ENCODE results near the gene ABHD16B.
"Not testable (repeated sequence)": the region's sequence is repeated elsewhere in the genome, so short reads cannot be mapped to it uniquely, and the experiment has no call there.

ABHD16B gene

DNA sequence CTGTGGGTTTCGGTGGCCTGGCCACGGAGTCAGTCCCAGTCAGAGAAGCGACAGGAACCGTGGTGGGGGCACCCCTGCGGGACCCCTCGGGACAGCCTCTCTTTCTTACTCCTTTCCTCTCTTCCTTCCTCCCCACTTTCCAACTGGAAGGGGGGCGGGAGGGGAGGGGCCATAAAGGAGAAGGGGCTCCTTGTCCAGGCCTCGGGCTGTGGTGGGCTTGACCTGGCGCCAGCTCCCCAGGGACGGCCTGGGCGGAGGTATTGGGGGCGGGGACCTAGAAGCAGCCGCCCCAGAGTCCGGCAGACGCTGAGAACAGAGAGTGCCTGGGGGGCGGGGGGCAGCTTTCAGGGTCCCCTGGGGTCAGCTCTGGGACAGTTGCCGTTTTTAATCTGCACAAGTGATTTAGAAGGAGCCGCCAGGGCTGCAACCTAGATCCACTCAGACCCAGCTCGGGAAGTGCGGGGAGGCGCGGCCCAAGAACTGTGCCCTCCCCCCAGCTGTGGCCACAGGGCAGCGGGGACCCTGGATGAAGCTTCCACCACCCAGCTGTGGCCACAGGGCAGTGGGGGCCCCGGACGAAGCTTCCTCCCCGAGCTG lies 6.4 kb upstream of the ABHD16B start:
- DNase-seq (ENCODE audit: low read depth in 4 of 4, low spot score in 1 of 4): no peak

DNA sequence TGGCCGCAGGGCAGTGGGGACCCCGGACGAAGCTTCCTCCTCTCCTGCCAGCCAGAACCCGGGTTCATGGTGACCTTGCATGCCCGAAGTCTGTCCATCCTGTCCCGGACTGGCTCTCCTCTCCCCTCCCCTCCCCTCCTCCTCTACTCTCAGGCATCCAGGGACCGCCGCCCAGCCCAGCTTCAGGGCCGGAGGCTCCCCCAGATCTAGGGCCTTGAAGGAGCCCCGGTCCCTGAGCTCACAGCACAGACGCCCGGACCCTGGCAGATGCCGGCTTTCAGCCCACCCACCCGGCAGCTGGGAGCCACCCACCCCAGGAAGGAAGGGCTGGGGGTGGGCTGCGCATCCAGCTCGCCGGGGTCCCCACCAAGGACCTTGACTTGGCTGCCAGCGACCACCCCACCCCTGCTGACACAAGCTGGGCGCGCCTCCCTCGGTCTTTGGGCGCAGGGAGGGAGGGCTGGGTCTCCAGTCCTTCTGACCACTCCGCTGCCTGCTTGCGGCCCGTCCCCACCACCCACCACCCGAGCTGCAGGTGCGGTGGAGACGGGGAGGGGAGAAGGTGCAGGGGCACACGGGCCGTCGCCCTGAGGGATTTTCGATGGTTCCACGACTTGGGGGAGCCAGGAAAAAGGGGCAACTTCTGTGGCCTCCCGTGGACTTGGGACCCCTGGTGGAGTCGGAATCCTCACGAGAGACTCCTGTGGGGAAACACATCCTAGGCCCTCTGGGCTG lies 5.8 kb upstream of the ABHD16B start:
- DNase-seq (ENCODE audit: low read depth in 4 of 4, low spot score in 1 of 4): no peak

DNA sequence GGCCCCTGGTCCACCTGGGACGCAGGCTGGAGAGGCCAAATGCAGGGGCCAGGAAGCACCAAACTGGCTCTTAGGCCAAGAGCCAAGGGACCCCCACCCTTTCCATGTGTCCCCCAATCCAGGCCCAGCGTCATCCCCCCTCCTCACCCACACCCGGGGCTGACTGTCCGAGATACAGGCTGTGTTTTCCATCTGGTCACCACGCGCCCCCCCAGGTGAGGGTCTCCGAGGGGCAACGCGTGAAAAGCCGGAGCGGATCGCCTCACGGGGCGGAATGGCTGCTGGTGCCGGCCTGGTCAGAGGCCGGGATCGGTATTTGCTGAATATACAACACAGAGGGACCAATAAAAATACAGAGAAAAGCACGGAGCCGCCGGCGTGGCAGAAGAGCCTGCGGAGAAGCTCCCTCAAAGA lies 5.2 kb upstream of the ABHD16B start:
- no peak for DNase-seq (ENCODE audit: low read depth in 4 of 4, low spot score in 1 of 4)

DNA sequence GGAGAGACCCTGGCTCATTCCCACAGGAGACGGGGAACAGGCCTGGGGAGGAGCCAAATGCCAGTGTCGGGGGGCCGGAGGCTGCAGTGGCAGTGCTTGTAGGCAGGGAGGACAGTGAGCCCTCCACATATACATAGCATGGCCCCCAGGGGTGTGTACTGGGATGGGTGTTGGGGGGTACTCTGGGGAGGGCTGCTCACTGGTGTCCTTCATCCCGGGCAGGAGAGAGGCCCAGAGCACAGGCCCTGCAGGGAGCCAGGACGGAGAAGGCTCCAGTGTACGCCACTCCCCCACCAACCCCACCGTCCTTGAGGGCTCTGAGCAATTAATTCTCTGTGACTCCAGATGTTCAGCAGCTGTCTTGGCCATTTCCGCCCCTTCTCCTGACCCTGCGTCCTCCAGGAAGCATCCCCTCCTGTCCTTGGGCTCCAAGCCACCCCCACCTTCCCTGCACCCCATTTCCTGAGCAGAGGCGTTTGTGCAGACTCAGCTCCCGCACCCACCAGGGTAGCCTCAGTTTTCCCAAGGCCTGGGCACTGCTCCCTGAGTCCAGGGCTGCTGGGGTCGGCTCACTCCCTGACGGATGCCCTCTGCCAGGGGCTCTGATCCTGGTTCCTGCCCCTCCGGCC lies 3.4 kb upstream of the ABHD16B start:
- DNase-seq (ENCODE audit: low read depth in 4 of 4, low spot score in 1 of 4): no peak

DNA sequence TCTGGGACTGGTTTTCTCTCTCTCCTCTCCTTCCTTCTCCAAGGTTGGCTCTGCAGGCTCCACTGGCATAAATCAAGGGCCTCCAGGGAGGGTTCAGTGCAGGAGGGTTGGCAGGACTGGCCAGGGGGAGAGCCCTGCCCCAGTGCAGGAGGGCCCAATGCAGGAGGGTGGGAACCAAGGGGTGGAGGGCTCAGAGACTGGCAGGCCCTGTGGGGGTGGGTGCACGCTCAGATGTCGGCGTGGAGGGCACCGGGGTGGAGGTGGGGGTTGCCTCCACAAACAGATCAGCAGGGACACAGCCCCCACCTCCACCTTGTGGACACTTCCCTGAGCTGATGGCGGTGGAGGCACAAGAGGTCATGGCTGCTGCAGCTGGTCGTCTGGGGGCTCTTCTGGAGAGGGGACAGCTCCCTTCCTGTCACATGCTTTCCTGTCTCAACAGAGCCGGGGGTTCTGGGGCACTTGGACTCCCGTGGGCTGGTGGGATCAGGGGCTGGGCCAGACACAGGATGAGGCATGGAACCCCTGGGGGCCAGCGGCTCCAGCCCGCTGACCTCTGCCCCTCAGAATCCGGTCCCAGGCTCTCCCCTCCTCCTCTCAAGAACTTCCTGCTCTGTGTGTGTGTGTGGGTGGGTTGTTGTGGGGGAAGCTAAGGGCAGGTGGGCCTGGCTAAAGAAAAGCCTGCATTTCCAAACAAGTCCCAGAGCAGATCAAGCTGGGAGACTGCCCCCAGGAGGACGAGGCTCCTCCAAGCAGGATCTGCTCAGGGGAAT lies 2.7 kb upstream of the ABHD16B start:
- no peak for DNase-seq (ENCODE audit: low read depth in 4 of 4, low spot score in 1 of 4)

DNA sequence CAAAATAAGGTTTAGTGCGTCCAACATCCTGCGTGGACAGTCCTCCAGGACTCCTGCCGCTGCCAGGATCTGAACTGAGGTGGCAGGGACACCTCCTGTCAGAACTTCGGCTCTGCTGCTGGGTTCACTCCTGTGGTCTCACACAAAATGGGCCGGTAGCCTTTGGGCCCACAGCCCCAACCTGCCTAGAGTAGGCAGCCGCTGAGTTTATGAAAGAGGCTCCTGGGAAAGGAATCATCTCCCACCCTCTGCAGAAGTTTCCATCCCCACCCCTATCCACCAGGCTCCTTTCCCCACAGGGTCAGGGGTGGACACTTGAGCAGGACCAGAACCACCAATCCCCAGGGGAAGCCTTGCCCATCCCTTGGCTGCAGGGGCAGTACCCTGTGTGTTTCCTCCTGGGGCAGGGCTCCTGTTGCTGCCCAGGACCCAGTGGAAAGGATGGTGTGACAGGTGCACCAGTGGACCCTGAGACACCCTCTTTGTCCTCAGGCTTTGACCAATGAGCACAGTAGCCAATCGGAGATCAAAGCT lies 2.1 kb upstream of the ABHD16B start:
- no peak for DNase-seq (ENCODE audit: low read depth in 4 of 4, low spot score in 1 of 4)

DNA sequence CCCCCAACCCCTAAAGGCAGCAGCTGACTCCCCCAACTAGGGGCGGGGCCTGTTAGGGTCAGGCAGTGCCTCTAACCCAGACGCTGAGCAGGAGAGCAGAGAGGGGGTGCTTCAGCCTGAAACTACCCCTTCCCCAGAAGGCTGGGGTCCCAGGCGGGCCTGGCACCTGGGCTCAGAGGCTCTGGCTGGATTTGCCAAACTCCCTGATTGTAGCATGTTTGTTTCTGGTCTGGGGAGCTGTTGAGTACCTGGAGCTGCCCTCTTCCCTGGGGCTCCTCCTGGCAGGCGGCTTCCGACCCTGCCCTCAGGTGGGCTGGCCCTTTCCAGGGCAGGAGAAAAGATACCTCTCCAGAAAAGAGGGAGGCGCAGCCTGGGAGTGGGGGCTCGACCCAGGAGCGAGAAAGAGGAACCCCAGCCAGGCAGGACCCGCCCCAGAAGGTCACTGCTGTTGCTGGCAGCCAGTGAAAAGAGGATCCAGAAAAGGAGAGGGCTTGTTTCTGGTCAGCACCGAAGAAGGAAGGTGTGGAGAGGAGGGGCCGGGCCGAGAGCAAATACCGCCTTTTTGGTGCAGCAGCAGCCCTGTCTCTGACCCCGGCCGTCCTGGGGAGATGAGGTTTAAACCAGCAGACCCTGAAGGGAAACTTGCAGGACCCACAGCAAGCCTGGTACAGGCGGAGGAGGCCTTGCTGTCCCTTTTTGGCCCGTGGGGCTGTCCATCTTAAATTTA lies 810 bp upstream of the ABHD16B start:
- DNase-seq (ENCODE audit: low read depth in 4 of 4, low spot score in 1 of 4): no peak

DNA sequence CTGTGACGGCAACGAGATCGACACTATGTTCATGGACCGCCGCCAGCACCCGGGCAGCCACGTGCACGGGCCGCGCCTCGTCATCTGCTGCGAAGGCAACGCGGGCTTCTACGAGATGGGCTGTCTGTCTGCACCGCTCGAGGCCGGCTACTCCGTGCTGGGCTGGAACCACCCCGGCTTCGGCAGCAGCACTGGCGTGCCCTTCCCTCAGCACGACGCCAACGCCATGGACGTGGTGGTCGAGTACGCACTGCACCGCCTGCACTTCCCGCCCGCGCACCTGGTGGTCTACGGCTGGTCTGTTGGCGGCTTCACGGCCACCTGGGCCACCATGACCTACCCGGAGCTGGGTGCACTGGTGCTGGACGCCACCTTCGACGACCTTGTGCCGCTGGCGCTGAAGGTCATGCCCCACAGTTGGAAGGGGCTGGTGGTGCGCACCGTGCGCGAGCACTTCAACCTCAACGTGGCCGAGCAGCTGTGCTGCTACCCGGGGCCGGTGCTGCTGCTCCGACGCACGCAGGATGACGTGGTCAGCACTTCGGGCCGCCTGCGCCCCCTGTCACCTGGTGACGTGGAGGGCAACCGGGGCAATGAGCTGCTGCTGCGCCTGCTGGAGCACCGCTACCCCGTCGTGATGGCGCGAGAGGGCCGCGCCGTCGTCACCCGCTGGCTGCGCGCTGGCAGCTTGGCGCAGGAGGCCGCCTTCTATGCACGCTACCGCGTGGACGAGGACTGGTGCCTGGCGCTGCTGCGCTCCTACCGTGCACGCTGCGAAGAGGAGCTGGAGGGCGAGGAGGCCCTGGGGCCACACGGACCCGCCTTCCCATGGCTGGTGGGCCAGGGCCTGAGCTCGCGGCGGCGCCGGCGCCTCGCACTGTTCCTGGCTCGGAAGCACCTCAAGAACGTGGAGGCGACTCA lies 943 bp downstream of the ABHD16B start:
- no peak for DNase-seq (ENCODE audit: low read depth in 4 of 4, low spot score in 1 of 4)

DNA sequence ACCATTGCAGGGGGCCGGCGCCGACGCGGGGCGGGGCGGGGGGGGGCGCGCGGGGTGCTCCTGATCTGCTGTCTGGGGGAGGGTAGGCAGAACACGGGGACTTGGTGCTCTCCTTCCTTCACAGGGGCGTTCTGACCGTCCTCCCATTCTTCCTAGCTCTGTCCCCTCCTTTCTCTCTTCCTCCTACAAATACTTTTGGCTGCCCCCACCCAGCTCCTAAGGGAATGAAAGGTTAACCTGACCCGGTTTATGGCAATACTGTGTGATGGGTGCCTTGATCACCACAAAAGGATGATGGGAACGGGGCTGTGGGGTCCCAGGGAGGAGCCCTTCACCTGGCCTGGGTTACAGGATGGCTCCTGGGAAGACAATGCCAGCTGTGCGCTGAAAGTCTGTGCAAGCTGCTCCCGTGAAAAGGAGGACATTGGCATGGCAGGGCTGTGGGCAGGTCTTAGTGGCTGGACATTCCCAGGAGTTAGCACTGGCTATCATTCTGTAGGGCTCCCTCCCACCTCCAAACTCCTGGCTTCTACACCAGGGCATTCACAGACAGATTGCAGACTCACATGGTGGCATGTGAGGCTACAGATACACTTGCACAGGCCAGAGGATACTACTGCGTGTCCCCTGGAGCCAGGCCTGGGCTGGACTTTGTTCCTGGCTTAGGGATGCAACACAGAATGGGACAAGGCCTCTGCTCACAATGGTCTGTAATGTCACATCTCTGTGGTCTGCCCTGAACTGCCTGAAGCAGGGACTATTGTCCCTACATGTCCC lies 1.9 kb downstream of the ABHD16B start:
- no peak for DNase-seq (ENCODE audit: low read depth in 4 of 4, low spot score in 1 of 4)

DNA sequence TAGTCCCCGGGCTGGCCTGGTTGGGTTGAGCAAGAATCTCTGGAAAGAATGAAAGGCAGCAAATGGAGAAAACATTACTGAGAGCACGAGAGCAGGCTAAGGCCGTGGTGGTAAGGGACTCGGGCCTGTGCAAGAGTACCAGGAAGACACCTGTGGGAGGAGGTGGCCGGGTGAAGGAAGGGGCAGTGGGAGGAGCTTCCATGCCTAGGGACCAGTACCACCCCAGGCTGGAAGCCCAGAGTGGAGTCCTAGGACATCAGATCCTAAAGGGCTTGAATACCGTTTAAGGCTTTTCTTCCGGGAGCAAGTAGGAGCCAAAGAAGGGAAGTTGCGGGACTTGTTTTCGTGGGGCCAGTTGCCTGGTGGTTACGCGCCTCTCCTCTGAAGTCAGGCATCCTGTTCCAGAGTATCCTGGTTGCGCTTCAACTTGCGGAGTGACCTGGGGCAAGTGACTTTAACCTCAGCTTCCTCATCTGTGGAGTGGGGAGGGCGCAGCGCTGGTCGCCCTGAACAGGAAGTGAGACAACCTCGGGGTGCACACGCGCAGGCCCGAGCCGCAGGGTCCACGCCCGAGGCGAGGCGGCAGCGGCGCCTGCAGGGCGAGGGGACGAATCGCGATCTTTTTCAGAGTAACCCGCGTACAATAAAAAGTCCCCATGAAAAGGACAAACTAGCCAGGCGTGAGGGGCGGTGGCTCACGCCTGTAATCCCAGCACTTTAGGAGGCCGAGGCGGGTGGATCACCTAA lies 2.7 kb downstream of the ABHD16B start:
- DNase-seq (ENCODE audit: low read depth in 4 of 4, low spot score in 1 of 4): peak in 3 of 4 experiments; percentile 42 to 74 (median 66)

DNA sequence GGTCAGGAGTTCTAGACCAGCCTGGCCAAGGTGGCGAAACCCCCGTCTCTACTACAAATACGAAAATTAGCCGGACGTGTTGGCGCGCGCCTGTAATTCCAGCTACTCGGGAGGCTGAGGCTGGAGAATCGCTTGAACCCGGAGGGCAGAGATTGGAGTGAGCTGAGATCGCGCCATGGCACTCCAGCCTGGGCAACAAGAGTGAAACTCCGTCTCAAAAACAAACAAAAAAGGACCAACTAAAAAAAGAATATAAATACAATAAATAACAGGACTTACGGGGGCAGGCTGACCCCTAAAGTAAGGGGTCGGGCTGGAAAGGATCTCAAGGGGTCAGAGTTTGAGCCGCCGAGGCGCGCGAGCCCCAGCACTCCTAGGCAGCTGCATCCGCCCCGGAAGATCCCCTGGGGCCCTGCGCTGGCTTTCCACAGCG lies 3.3 kb downstream of the ABHD16B start:
- DNase-seq (ENCODE audit: low read depth in 4 of 4, low spot score in 1 of 4): no peak

DNA sequence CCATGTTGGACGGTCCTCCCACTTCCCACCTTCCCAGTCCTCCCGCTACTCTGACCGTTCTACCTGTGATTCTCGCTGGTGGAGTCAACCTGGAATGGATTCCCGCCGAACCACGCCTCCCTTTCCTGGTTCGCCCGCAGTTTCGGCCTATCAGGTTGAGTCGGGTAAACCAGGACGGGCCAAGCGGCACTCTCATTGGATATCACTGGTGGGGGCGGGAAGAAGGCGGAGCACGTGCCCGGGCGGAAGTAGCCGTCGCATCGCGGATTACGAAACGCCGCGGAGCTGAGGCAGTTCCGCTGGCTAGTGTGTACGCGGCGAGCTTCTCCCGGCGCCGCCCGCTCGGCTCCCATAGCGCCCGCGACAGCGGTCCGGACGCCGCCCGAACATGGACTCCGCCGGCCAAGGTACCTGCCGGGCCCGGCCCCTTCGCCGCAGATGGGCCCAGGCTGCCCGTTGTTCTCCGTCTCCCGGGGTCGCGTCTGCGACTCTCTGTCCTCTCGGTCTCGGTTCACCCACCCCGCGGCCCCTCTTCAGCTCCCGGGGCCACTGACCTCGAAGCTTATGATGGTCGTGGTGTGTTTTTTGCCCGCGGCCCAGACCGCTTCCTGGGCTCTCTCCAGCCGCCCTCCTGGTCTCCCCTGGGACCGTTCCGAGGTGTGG lies 3.8 kb downstream of the ABHD16B start, which contains the start of gene TPD52L2:
Gene TPD52L2 (plus strand): TSS at position 293 of the 663 bp plus-strand sequence. CDS start 96 bp downstream, at position 389.
- DNase-seq (ENCODE audit: low read depth in 4 of 4, low spot score in 1 of 4): peak; percentile 84 to 97 (median 92)

DNA sequence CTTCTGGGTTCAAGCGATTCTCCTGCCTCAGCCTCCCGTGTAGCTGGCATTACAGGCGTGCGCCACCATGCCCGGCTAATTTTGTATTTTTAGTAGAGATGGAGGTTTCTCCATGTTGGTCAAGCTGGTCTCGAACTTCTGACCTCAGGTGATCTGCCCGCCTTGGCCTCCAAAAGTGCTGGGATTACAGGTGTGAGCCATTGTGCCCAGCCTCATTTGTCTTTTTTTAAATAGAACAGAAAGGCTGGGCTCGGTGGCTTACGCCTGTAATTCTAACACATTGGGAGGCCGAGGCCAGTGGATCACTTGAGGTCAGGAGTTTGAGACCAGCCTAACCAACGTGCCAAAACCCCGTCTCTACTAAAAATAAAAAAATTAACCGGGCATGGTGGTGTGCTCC lies 5.7 kb downstream of the ABHD16B start:
- DNase-seq (ENCODE audit: low read depth in 4 of 4, low spot score in 1 of 4): not testable (repeated sequence)

DNA sequence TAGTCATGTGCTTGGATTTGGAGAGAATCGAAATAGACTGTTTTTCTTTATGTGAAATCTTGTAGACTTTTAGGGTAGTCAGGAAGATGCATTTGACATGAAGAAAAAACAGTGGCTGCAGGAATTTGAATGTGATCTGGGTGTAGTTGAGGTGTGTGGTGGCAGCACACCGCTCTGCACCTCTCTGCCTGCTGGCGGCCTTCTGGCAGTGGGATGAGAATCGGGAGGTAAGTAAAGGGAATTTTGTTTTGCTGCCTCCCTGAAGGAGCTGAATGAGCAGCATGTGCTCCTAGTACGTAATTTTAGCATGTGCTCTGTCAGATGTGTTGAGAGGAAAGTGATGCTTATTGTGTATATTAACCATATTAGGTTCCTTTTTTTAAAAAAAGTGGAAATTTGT lies 7.0 kb downstream of the ABHD16B start:
- DNase-seq (ENCODE audit: low read depth in 4 of 4, low spot score in 1 of 4): no peak

DNA sequence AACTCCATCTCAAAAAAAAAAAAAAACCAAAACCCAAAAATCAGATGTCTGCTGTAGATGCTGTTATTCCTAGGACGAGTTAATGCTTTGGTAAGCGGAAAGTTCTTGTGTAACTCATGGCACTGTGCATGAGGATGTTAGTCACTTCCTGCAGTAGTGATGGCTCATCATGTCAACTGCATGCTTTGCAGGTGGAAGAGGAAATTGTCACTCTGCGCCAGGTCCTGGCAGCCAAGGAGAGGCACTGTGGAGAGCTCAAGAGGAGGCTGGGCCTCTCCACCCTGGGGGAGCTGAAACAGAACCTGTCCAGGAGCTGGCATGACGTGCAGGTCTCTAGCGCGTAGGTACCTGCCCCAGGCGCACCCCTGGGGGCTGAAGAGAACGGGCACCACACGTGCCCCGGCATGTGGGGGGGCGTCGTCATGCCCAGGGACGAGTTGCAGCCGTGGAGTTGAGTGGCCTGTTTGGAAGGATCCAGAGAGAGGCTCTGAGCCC lies 12.2 kb downstream of the ABHD16B start:
- DNase-seq (ENCODE audit: low read depth in 4 of 4, low spot score in 1 of 4): peak in 1 of 4 experiments; percentile 42

DNA sequence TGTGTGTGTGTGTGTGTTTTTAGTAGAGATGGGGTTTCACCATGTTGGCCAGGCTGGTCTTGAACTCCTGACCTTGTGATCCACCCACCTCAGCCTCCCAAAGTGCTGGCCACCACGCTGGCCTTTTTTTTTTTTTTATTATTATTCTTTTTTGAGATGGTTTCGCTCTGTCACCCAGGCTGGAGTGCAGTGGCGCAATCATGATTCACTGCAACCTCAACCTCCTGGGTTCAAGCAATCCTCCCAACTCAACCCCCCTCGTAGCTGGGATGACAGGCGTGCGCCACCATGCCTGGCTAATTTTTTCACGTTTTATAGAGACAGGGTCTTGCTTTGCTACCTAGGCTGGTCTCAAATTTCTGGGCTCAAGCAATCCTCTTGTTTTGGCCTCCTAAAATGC lies 12.9 kb downstream of the ABHD16B start:
- not testable (repeated sequence) for DNase-seq (ENCODE audit: low read depth in 4 of 4, low spot score in 1 of 4)

DNA sequence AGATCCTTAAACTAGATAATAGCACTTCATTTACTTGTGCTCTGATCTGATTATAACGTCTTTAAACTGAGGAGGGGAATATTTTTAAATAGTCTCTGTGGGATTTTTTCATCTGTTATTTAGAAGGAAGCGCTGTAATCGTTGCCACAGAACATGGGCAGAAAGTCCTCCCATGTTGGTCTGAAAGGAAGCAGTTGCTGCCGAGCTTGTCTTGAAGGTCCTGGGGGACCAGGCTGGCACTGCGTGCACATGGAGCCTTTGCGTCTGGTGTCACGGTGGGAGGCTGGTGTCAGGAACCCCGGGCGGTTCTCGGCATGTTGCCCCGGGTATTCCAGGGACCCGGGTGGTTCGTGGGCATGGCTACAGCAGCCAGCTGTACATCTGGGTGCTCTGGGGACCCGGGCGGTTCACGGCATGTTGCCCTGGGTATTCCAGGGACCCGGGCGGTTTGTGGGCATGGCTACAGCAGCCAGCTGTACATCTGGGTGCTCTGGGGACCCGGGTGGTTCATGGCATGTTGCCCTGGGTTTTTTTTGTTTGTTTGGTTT lies 15.3 kb downstream of the ABHD16B start:
- DNase-seq (ENCODE audit: low read depth in 4 of 4, low spot score in 1 of 4): no peak

Data from stimulated activated CD4-positive, alpha-beta T cell treated with anti-CD3 and anti-CD28 coated beads, Interleukin-1b, Interleukin-23, amount 100 ng/mL, for 24 hours (primary cell).